Measurements from ENCODE around the gene GDF7. TPM values are rescaled to one million over a fixed set of nuclear protein-coding genes. Genes with fewer than 3 reads are reported as not detected.

The GDF7 gene
- total and polyA plus RNA-seq, 2 of the 8 experiments (the other 6 are each of a cell fraction or from before 2014, with no cell fraction given) = 0.04 to 0.06 TPM

- no peaks in the 10 kb centered on the region for H3K27me3 ChIP-seq (replicated peaks in 1 of 4; ENCODE audit: control insufficient read depth in 3 of 4, extremely low read depth in 1 of 4, insufficient read depth in 3 of 4, low read length in 3 of 4)
- FAIRE-seq = no peak
- no peak for TF ChIP-seq KDM5A (IDR thresholded peaks at IDR 0.05; ENCODE audit: low read length)
- TF ChIP-seq CBX5 (IDR thresholded peaks at IDR 0.05; ENCODE audit: low read depth, low read length) = no peak
- no peak for TF ChIP-seq RNF2 (IDR thresholded peaks at IDR 0.05; ENCODE audit: borderline replicate concordance, low read depth, low read length, missing control alignments, poor library complexity, severe bottlenecking)
- TF ChIP-seq CTCF (IDR thresholded peaks at IDR 0.05; ENCODE audit: control extremely low read depth in 1 of 3, insufficient read depth in 1 of 3, low read depth in 1 of 3, low read length in 3 of 3) = no peak
- TF ChIP-seq CEBPB (IDR thresholded peaks at IDR 0.05; ENCODE audit: low read depth, low read length) = no peak
Measured at GRCh38 chr2:20706786-20707185, 39.8 kb downstream of the GDF7 start.

More at GRCh38 chr2:20706786-20707185, 39.8 kb downstream of the GDF7 start:
- no peaks in the 10 kb centered on the region for H3K23me2 ChIP-seq (ENCODE audit: low read depth, low read length)
- no peak overlapping the region for H2BK5ac ChIP-seq (ENCODE audit: low read depth, low read length)
- no peaks in the 10 kb centered on the region for H4K20me1 ChIP-seq (replicated peaks in 1 of 2; ENCODE audit: control insufficient read depth in 1 of 2, insufficient read depth in 2 of 2, low read length in 2 of 2)
- H3K23ac ChIP-seq (ENCODE audit: insufficient read length) = no peak overlapping the region
- H3K14ac ChIP-seq (ENCODE audit: insufficient read length) = no peak overlapping the region
- no peak overlapping the region for H2BK12ac ChIP-seq (ENCODE audit: low read depth, low read length)
- H2AK5ac ChIP-seq (ENCODE audit: low read depth, low read length) = no peak overlapping the region
- H3K79me2 ChIP-seq (ENCODE audit: control insufficient read depth in 1 of 2, insufficient read depth in 2 of 2, low read length in 2 of 2) = no peaks in the 10 kb centered on the region; a peak in 1 of 4 replicates
- WGBS, 2 experiments (ENCODE audit: extremely low coverage in 1 of 2, insufficient coverage in 1 of 2, insufficient read length in 1 of 2, insufficient replicate concordance in 2 of 2, low coverage in 1 of 2, low lambda C conversion rate in 2 of 2, missing lambda C conversion rate in 1 of 2) = 90% methylated on average over 3 of the region's 3 CpGs; no CpG with 5 or more reads in 1 of the 2 experiments
- H3K36me3 ChIP-seq (ENCODE audit: control insufficient read depth in 2 of 4, insufficient read depth in 4 of 4, low read length in 3 of 4) = no peaks in the 10 kb centered on the region
- no peak for DNase-seq (ENCODE audit: low read depth in 1 of 2, low spot score in 2 of 2)
- peaks cover 0 to 3% of the 10 kb centered on the region in 2 experiments; a peak in 1 of 4 replicates for H3K9me3 ChIP-seq (ENCODE audit: insufficient read depth in 2 of 2, low read depth in 1 of 2, low read length in 1 of 2)
- no peak overlapping the region for H3K27ac ChIP-seq (ENCODE audit: low read depth, low read length)
- ChIA-PET POLR2A (ENCODE audit: partially characterized antibody) (no interaction called here), CTCF (ENCODE audit: partially characterized antibody) (interaction anchor here (1.1 to 4.8 kb wide), 7 partner anchors 8 to 46 kb away, joined by 3 to 16 read pairs (median 5); no protein-coding TSS in a partner anchor)
- no peak overlapping the region for H3K4ac ChIP-seq (replicated peaks; ENCODE audit: insufficient read length, low read depth, low read length)
- no peak overlapping the region for H2BK20ac ChIP-seq (ENCODE audit: low read length)
- no peak overlapping the region for H3K4me2 ChIP-seq (ENCODE audit: insufficient read depth in 1 of 2, low read depth in 2 of 2, low read length in 2 of 2)
- H3K4me1 ChIP-seq (replicated peaks in 1 of 4; ENCODE audit: control insufficient read depth in 3 of 4, insufficient read depth in 4 of 4, low read length in 3 of 4) = peaks cover 0 to 3% (median 0%) of the 10 kb centered on the region in 4 experiments; a peak in 2 of 7 replicates
- no peak overlapping the region for H4K8ac ChIP-seq (ENCODE audit: extremely low read depth, insufficient read depth, low read length)
- no peak overlapping the region for H4K5ac ChIP-seq (ENCODE audit: insufficient read length, low read depth, low read length)
- no peak overlapping the region for H3K9ac ChIP-seq (replicated peaks in 1 of 4; ENCODE audit: extremely low read depth in 1 of 4, low read depth in 3 of 4, low read length in 3 of 4)
- no peak overlapping the region for H3K18ac ChIP-seq (ENCODE audit: extremely low read depth, low read length)
- H2BK15ac ChIP-seq (ENCODE audit: low read length) = no peak overlapping the region
- no peak overlapping the region for H3K4me3 ChIP-seq (ENCODE audit: extremely low read depth in 1 of 4, insufficient read depth in 2 of 4, low read depth in 3 of 4, low read length in 4 of 4)
- no peak overlapping the region for H4K91ac ChIP-seq (replicated peaks; ENCODE audit: insufficient read length, low read length)
- no peak overlapping the region for H3K56ac ChIP-seq (replicated peaks; ENCODE audit: insufficient read length, low read depth, low read length)
- H3K79me1 ChIP-seq (ENCODE audit: low read depth, low read length) = 0 out of 2 replicates have a peak, but pooled peaks cover 3% of the 10 kb centered on the region
- no peak overlapping the region for H2AFZ ChIP-seq (ENCODE audit: low read length)
- H2BK120ac ChIP-seq (replicated peaks; ENCODE audit: low read depth, low read length) = no peak overlapping the region

Measured in H1 (cell line).